GM19035 (cell line): Measurements from ENCODE around the gene RRBP1.

Experiments
- ATAC-seq: cut with Tn5 transposase; IDR thresholded peaks from one replicate; pipeline ENCODE4 v1.9.1; 2021; ENCODE audit not compliant: unreplicated experiment

The RRBP1 gene

DNA sequence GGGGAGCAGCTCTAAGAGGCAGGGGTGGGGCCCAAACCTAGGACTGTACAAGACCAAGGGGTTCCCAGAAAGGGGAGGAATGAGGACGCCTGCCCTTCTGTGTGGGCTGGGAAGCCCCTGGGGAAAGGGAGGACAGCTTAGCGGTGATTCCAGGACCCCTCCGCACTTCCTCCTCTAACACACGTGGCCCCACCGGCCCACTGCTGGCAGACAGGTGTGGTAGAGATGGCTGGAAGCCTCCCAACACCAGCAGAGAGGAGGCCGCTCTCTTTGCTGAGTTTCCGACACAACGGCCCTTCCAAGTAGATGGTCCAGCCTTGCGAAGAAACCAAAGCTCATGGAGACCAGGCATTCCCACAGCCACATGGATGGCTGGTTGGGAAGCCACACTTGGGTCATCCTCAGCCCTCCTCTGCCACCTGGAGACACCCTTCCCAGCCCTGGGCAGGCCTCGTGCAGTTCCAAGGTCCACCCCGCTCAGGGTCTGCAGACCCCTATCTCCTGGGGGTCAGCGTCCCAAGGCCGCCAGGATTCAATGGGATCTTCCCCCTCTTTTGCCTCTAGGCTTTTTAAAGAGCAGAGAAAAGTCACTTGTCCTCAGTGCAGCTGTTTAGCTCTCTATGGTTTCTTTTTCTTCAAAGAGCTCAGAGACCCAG is 43.9 kb downstream of the RRBP1 start:
- ATAC-seq = no peak

DNA sequence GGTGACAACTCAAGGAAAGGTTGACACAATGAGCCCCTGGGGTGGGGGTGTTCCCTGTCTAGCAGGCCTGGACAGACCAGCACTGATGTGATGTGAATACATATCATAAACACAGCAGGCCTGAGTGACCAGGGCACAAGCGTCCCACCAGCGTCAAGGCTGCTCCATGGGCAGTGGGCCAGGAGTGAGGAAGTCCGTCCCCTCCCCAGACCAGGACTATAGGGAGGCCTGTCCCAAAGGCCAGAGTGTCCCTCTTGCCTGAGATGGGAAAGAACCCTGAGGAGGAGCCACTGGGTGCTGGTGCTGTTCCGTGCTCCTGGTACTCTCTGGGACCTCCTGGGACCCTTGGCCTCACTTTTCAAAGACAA is 44.6 kb downstream of the RRBP1 start:
- no peak for ATAC-seq

DNA sequence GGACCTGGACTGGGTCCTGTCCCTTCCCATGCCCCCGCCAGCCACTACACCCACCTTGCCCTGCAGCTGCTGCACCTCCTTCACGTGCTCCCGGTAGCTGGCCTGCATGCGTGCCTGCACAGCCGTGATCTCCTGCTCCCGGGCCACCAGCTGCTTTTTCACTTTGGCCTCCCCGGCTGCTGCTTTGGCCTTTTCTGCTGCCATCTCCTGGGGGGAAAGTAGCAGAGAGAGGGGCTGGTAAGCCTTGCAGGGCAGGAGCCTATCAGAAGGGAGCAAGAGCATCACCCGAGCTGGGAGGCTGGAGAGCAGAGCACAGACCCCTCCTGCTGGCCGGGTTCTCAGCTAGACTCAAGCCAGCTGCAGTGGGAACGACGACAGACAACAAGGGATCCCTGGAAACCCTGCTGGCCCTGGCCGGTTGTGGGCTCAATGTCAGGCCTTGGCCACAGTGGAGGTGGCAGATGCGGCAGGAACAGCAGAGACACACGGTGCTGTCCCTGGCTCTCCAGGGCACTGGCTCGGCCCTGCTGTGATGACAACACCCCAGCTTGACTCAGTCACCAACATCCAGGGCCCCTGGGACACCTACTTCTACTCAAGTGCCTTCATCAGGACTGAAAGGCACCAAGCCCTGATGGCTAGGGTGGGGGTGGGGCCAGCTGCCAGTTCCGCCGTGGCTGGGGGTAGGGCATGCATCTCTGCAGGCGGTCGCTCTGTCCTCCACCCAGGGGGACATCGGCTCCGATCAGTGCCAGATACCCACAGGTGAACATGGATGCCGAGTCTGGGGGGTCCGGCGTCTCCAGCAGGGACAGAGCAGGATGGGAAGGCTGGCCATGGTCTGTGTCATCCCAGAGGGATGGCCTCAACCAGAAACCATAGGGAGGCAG is 45.3 kb downstream of the RRBP1 start:
- ATAC-seq = no peak

DNA sequence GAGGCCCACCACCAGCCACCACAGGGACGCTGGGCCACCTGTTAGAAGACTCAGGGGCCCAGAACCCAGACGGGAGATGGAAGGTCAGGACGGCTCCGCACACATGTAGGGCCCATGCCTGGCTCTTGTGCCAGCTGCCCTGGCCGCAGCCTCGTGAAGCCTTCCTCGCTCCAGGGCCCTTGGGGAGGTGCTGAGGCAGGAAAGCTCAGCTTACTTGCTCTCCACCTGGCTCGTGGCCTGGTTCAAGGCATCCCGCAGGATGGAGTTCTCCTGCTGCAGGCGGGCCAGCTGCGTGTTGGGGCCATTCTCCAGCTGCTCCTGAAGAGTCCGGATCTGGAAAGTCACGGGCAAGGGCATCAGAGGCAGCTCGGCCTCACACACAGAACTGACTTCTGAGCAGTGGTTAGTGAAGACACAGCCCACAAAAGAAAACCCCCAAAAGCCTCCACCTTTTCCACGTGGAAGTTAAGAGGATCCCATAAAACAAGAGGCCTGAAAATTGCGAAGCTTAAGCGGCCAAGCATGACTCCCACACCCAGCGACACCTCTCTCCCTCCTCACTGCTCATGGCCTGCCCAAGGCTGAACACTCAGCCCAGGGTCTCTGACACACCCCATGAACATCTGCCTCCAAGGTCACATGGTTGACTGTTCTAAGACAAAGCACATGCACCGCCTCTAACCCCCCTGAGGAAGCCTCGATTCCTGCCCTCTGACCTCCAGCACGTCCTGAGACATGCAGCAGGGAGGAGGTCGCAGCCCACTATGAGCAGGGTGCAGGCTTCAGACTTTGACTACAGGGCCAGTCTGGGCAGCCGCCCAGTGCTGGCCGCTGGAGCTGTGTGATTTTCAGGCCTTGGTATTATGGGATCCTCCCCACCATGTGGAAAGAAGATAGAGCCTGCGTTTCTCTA is 46.5 kb downstream of the RRBP1 start:
- ATAC-seq = no peak

DNA sequence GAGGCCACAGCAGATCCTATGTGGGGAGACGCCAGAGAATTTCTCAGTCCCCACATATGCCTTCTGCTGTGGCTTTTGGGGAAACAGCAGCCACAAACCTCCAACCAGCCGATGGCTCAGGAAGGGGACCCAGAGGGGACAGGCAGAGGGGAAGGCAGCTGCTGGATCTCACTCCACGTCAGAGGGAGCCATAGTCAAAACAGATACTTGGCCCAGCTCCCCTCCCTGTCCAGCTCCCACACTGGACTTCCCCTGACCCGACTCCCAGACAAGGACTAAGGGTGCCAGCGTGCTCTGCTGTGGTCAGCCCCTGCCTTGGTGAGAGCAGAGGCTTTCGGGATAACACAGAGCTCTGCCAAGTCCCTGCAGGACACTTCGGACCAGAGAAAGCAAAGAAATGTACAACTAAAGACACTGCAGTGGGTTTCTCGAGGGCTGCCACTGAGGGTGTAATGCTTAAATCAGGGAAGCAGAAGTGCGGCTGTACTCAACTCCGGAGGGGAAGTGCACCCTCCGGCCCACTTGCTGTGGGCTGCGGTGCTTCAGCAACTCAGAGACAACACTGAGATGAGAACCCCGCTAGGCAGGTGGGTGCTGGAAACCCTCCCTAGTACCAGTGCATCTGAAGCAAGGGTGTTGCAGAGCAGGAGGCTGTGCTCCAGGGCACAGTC is 47.2 kb downstream of the RRBP1 start:
- ATAC-seq = no peak

DNA sequence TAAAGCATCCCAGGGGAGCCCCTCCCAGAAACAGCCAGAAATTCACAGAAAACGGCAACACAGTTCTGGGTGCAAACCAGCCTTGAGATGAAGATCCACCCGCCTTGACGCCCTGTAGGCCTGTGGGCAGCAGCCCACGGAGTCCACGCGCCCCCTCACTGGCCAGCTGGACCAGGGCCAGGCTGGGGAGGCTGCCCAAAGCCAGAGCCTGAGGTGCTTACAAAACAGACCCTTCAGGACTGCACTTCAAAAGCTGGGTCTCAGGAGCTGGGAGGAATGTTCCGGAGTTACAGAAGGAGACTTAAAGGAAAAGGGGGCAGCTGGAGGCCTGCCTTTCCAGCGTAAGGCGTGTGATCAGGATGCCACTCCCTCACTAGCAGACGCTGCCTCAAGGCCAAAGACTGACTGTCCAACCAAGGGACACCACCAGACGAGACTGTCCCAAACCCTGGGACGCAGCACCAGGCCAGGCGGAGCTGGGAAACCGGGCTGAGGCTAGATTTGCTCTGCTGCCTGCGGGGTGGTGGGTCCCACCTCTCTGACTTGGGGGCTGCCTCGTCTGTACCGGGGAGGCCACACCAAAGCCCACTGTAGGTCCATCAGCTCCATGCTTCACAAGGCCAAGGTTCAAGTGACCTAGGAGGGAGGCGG is 48.1 kb downstream of the RRBP1 start:
- ATAC-seq = no peak

DNA sequence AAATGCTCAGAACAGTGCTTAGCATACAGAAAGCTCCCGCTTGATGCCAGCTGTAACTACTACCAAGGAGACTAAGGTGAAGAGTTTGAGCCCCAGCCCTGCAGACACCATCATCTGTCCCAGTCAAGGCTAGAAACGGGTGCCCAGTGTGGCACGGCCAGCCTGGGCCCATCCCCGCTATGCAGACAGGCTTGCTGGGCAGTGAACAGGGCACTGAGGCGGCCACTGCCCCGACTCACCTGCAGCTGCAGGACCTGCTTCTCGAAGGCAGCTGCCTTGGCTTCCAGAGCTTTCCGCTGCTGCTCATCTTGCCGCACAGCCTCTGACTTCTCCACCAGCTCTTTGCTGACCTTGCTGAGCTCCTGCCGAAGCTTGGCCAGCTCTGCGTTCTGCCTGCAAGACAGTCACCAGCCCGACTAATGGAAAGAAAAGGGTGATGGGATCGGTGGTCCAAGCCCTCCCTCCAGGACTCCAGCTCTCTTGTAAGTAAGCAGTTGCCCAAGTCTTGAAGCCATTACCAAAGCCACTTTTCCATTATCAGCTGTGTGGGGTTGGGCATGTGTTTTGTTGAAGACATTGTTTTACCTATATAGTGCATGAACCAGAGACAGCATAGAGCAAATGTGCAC is 48.7 kb downstream of the RRBP1 start:
- ATAC-seq = no peak

DNA sequence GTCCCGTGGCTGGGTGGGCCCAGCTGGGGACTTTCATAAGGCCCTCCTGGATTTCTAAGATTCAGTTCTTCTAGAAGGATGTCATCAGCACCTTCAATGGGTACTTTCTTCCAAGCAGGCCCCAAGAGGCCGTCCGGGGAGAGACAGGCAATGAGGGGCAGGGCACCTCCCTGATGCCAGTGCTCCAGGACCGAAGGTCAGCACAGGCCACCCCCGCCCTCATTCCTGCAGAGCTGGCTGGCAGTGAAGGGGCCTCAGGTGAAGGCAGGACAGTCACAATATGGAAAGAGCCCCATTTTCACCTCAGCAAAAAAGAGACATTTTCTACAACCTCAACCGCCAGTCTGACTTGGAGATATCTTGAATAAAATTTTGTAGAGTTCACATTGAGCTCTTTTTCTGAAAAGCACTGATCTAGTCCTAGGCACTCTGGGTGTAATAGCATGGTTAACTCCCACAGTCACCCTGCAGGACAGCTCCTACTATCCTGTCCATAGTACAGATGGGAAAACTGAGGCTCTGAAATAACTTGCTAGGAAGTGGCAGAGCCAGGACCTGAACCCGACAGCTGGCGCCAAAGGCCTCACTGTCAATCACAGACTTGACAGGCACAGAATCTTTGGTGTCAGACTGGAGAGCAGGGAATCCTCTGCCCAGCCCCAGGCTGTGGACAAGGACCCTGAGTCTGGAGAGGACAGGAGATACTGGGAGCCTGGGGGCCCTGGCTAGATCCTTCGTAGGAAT is 50.3 kb downstream of the RRBP1 start:
- no peak for ATAC-seq

DNA sequence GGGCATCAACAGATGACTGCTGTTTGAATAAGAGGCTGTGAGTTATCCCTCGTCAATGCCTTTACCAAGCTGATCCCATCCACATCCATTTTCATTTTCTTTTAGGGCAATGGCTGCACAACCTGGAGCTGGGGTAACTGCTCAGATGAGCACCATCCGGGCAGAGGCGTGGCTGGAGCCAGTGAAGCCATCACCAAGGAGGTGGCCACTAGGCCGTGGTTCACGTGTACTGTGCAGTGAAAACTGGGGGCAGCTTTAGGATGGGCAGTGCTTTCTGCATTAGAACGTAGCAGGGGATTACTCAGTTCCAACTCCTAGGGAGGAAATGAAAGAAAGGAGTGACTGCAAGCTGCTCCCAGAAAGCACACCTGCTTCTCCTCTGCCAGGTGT is 51.2 kb downstream of the RRBP1 start:
- ATAC-seq = no peak

DNA sequence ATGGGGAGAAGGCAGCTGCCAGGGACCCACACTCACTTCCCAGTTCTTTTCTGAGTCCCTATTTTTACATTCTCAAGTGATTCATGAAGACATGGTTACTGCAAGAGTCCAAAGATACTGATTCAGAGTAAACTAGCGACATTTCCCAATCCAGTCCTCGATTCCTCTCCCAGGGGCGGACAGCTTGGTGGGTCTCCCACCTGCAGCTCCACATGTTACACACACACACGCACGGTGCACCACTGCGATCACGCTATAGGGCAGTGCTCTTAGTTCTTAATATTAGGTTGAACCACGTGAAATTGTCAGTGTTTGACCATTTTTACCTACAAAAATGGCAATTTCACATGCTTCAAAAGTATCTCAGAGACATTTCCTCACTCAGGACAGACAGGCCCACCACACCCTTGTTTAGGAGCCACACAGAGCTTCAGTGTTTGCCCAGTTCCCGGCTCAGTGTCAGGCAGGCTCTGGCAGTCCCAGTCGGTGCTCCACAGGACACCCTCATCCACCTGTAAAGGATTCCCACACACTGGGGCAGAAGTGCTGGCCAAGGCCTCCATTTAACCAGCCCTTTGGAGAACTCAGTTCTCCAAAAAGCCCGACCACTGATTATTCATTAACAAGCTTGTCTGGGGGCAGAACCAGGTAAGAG is 51.8 kb downstream of the RRBP1 start:
- ATAC-seq = no peak

DNA sequence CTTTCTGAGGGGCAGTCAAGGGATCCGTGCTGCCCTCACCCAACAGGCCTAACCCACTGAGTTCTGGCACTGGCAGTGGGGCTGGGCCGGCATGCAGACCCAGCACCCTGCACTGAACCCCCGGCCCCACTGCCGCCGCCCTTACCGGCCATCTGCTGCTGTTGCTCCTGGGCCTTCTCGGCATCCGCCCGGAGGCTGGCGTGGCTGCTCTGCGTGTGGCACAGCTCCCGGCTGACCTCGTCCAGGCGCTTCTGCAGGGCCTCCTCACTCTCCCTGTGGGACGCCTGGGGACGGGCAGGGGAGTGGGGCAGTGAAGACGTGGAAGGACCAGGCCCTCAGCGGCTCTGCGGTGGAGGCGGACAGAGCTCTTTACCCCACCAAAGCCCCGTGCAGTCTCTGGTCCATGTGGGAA is 52.4 kb downstream of the RRBP1 start:
- no peak for ATAC-seq

DNA sequence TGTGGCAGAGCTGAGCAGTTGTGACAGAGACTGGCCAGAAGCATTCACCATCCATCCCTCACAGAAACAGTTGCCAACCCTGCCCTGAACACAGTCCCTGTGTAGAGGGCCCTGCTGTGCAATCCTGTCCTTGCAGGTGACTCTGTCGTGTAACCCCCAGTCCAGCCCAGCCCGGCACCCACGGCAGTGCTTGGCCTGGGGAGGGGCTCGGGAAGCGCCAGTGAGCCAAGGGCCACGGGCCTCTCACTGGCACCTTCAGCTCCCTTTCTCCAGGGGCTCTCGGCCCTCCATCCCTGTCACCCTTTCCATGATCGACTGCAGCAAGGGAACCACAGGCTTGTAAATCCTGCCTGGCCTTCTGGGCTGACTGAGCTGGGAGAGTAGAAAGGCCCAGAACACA is 53.0 kb downstream of the RRBP1 start:
- ATAC-seq = no peak

DNA sequence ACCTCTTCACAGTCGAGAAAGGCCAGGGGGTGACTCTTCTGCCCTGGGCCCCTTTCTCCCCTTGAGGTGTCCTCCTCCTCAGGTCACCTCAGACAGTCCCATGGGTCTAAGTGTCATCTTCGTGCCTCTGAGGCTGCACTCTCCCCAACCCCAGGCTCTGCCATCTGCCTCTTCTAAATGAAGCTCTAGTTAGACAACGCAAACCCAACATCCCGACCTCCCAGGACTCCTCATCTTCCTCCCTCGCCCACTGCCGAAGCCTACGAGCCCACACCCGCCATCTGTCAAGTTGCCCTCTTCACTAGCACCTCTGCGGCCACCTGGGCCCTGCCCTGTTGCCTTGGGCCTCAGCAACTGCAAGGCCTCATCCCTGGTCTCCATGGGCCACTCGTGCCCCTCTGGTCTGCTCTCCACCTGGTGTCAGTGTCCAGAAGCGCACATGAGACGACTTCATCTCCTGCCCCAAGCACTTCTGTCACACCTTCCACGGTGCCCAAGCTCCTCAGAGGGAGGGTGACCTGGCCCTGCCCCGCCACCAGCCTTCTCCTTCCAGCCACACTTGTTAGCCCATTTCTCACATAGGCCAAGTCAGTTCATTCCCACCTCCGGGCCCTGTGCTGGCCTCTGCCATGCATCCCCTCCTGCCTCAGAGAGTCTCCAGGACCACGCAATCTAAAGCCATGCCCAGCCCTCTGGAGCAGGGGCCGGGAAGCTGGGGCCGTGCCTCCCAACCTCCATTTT is 53.8 kb downstream of the RRBP1 start:
- no peak for ATAC-seq

DNA sequence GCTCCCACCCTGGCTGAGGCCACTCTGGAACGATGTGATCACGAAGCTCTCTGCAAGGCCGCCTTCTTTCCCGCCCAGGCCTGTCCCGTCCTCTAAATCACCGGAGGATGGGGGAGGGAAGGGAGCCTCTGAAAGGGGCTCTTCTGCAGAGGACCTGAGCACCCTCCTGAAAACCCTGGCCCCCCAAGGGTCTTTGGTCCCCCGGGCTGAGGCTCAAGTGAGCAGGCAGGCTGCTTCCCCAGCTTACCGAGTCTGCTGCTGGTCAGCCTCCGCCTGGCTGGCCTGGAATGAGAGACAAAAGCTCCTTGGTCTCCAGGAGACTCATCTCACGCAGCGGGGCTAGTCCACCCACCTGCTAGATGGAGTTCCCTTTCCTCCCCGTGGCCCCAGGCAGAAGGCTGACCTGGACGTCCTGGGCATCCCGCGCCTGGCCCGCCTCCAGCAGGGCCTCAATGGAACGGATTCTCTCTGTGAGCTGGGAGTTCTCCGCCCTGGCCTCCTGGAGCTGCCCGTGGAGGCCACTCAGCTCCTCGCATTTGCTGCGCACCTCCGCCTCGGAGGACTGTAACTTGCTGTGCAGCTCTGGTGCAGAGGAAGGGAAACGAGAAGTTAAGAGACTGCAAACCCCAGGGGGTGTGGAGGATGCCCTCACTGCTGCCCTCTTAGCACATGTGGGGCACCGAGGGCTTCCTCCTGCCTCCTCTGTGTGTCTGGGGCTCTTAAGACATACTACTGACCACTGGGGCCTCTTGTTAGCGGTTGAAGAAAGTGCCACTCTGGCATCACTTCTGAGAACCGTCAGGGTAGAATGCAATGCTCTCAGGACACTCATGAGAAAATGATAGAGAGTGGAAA is 54.7 kb downstream of the RRBP1 start:
- ATAC-seq = no peak

DNA sequence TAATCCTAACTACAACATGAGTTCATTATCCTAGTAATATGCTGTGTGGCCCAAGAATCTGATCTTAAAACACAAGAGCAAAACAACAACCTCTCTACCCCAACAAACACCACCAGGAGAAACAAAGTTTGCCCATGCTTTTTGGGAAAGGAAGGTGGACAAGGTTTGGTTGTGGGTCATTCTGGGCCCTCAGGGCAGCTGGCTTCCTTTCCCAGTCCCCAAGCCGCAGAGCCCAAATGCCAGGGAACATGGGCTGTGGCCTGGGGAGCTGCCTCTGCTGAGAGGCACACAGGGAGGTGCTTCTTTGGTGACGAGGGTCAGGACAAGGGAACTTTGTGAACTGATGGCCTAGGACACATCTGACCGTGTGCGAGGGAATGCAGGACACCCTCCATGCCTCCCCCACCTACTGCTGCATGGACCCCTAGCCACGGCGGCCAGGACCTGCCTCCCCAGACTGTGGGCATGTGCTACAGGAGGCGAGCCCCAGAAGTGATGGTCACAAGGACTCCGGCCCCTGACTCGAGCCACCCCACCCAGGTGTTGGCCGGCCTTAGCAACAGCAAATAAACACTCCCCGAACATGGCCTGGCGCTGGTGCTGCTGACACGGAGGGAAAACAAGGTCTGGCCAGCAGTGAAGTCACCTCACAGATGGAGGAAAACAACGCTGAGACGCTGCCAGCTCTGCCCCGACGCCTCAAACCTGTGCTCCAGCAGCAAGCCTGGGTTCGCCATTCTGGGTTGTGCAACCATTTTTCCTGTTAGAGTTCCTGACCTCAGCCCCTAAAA is 55.6 kb downstream of the RRBP1 start:
- ATAC-seq = no peak

DNA sequence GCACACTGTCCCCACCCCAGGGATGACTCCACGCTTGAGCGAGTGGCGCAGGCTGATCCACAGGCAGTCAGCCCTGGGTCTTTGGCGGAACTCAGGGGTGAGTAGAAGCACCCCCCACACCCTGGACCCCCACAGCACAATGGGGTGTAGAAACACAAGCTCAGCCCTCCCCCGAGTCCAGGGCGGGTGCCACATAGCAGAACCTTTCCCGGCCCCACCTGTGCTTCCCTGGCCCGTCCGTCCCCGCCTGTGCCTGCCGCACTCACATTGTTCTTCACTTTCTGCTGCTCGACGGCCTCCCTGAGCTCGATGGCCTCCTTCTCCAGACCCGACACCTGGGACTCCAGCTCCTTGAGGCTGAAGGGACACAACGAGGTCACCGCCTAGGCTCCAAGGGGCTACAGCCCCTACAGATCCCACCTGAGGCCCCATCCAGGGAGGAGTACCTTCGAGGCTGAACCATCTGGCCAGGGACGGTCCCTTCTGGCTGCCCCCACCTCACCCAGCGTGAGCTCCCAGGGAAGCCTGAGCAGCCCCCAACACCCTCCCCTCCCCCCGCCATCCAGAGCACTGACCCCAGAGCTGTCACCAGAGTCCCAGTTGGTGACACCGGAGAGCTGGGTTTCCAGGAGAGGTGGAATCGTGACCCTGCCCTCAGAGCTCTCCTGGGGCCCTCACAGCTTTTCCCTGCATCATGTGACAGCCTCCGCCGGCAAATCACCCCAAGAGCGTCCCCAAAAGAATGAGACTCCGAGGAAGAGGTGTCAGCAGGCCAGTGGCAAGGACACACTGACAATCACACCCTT is 56.6 kb downstream of the RRBP1 start:
- ATAC-seq = no peak
